ENCODE data around the gene SLC44A3. TPM values are rescaled to one million over a fixed set of nuclear protein-coding genes. Genes with fewer than 3 reads are reported as not detected.
"Not testable (repeated sequence)": the region's sequence is repeated elsewhere in the genome, so short reads cannot be mapped to it uniquely, and the experiment has no call there.

Gene SLC44A3
- total RNA-seq, 6 experiments from 2014 or later: 1.9 to 8.7 (median 7.4) TPM

- H3K4me3 ChIP-seq: no peak overlapping the region
- no peak for DNase-seq
- ATAC-seq: no peak
- no peaks in the 10 kb centered on the region for H3K4me1 ChIP-seq
- H3K27ac ChIP-seq: no peak overlapping the region
- no peaks in the 10 kb centered on the region for H3K9me3 ChIP-seq
- no peak for TF ChIP-seq POLR2A (IDR thresholded peaks at IDR 0.05)
- TF ChIP-seq, protein P1, sequence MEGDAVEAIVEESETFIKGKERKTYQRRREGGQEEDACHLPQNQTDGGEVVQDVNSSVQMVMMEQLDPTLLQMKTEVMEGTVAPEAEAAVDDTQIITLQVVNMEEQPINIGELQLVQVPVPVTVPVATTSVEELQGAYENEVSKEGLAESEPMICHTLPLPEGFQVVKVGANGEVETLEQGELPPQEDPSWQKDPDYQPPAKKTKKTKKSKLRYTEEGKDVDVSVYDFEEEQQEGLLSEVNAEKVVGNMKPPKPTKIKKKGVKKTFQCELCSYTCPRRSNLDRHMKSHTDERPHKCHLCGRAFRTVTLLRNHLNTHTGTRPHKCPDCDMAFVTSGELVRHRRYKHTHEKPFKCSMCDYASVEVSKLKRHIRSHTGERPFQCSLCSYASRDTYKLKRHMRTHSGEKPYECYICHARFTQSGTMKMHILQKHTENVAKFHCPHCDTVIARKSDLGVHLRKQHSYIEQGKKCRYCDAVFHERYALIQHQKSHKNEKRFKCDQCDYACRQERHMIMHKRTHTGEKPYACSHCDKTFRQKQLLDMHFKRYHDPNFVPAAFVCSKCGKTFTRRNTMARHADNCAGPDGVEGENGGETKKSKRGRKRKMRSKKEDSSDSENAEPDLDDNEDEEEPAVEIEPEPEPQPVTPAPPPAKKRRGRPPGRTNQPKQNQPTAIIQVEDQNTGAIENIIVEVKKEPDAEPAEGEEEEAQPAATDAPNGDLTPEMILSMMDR (IDR thresholded peaks at IDR 0.05): no peak
- no peaks in the 10 kb centered on the region for H3K27me3 ChIP-seq
- H3K36me3 ChIP-seq: no peaks in the 10 kb centered on the region
- intact Hi-C loops (cut with DNase I): no loop called here
- WGBS (ENCODE audit: insufficient coverage, low coverage, low lambda C conversion rate, missing lambda C conversion rate): 85% methylated on average over 2 of the region's 2 CpGs
Observed at GRCh38 chr1:94836891-94837290, 16.7 kb downstream of the SLC44A3 start.

- H3K27ac ChIP-seq; DNase-seq; intact Hi-C loops (cut with DNase I); H3K4me1 ChIP-seq; H3K4me3 ChIP-seq; ATAC-seq; H3K27me3 ChIP-seq; H3K36me3 ChIP-seq; H3K9me3 ChIP-seq: not testable (repeated sequence)
- whole genome bisulfite sequencing (ENCODE audit: insufficient coverage, low coverage, low lambda C conversion rate, missing lambda C conversion rate): 84% methylated on average over 6 of the region's 9 CpGs
Observed at GRCh38 chr1:94840381-94840780, 20.2 kb downstream of the SLC44A3 start.

DNA sequence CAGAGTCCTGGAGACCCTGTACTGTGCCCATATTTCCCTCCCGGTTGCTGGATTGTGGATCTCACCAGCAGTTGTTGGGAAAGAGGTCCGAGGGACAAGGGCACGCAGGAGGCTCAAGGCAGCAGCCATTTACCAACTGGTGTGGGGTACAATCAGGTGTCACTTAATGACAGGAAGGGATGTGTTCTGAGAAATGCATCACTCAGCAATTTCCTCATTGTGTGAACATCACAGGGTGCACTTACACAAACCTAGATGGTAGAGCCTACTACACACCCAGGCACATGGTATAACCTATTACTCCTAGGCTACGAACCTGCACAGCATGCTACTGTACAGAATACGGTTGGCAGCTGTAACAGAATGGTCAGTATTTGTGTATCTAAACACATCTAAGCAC, 20.7 kb downstream of the SLC44A3 start:
- H3K4me1 ChIP-seq: no peaks in the 10 kb centered on the region
- intact Hi-C loops (cut with DNase I): no loop called here
- no peak for ATAC-seq
- WGBS (ENCODE audit: insufficient coverage, low coverage, low lambda C conversion rate, missing lambda C conversion rate): 100% methylated on average over 2 of the region's 5 CpGs
- no peaks in the 10 kb centered on the region for H3K9me3 ChIP-seq
- H3K27ac ChIP-seq: no peak overlapping the region
- H3K4me3 ChIP-seq: no peak overlapping the region
- TF ChIP-seq, protein P1 (IDR thresholded peaks at IDR 0.05): no peak
- no peak for TF ChIP-seq POLR2A (IDR thresholded peaks at IDR 0.05)
- no peak for DNase-seq
- no peaks in the 10 kb centered on the region for H3K27me3 ChIP-seq
- no peaks in the 10 kb centered on the region for H3K36me3 ChIP-seq

DNA sequence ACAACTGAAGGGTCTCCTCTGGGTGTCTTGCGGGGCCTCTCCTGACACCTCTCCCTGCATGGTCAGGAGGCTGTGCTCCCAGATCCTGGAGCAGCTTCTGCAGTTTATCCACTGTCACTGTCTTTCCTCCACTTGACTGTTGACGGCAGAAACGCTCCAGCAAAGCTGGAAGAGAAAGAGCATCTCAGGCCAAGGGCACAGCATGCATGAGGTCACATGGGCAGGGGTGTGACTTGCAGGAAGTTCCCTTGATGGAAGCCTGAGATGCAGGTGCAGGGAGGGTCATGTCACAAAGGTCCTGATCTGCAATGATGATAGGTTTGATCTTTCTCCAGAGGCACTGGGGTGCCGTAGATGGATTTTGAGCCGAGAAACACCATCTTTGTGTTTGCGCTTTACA, 23.3 kb downstream of the SLC44A3 start:
- whole genome bisulfite sequencing (ENCODE audit: insufficient coverage, low coverage, low lambda C conversion rate, missing lambda C conversion rate): 79% methylated on average over 3 of the region's 6 CpGs
- intact Hi-C loops (cut with DNase I): no loop called here
- H3K27me3 ChIP-seq: no peaks in the 10 kb centered on the region
- H3K36me3 ChIP-seq: no peaks in the 10 kb centered on the region
- H3K4me1 ChIP-seq: no peaks in the 10 kb centered on the region
- H3K4me3 ChIP-seq: no peak overlapping the region
- H3K9me3 ChIP-seq: no peaks in the 10 kb centered on the region
- no peak for DNase-seq
- TF ChIP-seq, protein P1 (IDR thresholded peaks at IDR 0.05): no peak
- no peak for TF ChIP-seq POLR2A (IDR thresholded peaks at IDR 0.05)
- H3K27ac ChIP-seq: no peak overlapping the region
- no peak for ATAC-seq

DNA sequence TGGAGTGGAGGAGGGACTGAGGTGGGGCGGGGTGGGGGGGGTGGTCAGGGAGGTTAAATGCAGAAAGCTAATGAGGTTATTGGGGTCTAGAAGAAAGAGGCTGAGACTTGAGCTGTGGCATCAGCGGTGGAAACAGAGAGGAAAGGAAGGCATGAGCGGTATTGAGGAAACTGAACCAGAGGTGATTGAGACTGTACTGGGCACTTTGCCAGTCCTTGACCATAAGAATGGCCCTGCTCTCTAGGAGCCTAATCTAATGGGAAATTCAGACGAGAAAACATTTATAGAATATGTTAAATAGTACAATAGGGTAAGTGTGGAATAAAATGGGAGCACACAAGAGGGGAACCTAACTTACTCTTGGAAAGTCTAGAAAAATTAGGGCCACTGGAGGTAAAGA, 23.7 kb downstream of the SLC44A3 start:
- H3K9me3 ChIP-seq: no peaks in the 10 kb centered on the region
- H3K36me3 ChIP-seq: no peaks in the 10 kb centered on the region
- 81% methylated on average over 4 of the region's 4 CpGs for WGBS (ENCODE audit: insufficient coverage, low coverage, low lambda C conversion rate, missing lambda C conversion rate)

More for the DNA sequence above, 23.7 kb downstream of the SLC44A3 start:
- Histone ChIP-seq H3K27ac (no peak overlapping the region), H3K4me1 (no peaks in the 10 kb centered on the region), H3K27me3 (no peaks in the 10 kb centered on the region), H3K4me3 (no peak overlapping the region)
- DNase-seq (no peak), ATAC-seq (no peak)
- TF ChIP-seq, protein P1 (IDR thresholded peaks at IDR 0.05): no peak
- TF ChIP-seq POLR2A (IDR thresholded peaks at IDR 0.05): no peak
- intact Hi-C loops (cut with DNase I): no loop called here
